A549 treated with dexamethasone at 1 μM for 4 hours (cell line): ENCODE measurements around the gene POM121C. TPM values are rescaled to one million over a fixed set of nuclear protein-coding genes. Genes with fewer than 3 reads are reported as not detected.

Source experiments
- total RNA-seq: library from RNA; stranded (reverse); fragments of 200-300 nt; extraction: Qiagen RNA extraction; gene quantifications from 5 replicates; pipeline ENCODE4 v1.2.3, GENCODE V29; 2022

The POM121C gene
- 26.0 to 47.6 TPM (median 43.8 TPM) in 5 replicates for total RNA-seq

GRCh38 chr7:75485979-75486643 is at the start of gene POM121C:
Gene POM121C (minus strand): TSS chr7:75486299. CDS start chr7:75441496, 44,803 bp downstream.

GRCh38 chr7:75492020-75492419 is 5.9 kb upstream of the POM121C start, which contains the start of gene SPDYE5:
Gene SPDYE5 (plus strand): TSS chr7:75492320. CDS start chr7:75494048, 1,728 bp downstream.

GRCh38 chr7:75395329-75395728 is 90.8 kb downstream of the POM121C start, which contains the start of gene TRIM73:
Gene TRIM73 (plus strand): TSS chr7:75395629. CDS start chr7:75398934, 3,305 bp downstream.

Other genes starting within 250 kb of the POM121C start
- gene TRIM73, start 90.7 kb downstream of the POM121C start, total RNA-seq, result 1.4 to 2.9 TPM (median 2.2 TPM) in 5 replicates
- not detected in 5 replicates for gene SPDYE5, start 6.0 kb upstream of the POM121C start, total RNA-seq